K562 (cell line): ENCODE data around the gene APBA2.

Experiments used
- EP300 ChIP-seq: IDR thresholded peaks from 2 replicates; pipeline ENCODE4 v1.6.1; 2012; ENCODE audit warnings: low read length, improper control_type of control experiment
- ETS2 ChIP-seq: IDR thresholded peaks from 2 replicates; pipeline ENCODE4 v1.6.1; 2016; ENCODE audit warnings: borderline replicate concordance, missing genetic modification characterization, mild to moderate bottlenecking, moderate library complexity, missing compliant biosample characterization; ENCODE audit not compliant: poor library complexity, severe bottlenecking
- GABPB1 ChIP-seq: sonication (generic); formaldehyde crosslinking; IDR thresholded peaks from 2 replicates; pipeline ENCODE4 v1.8.0; 2022; ENCODE audit warnings: mild to moderate bottlenecking, missing genetic modification reagents
- HMG20A ChIP-seq: fragments of 450-650 bp; formaldehyde crosslinking; conservative IDR thresholded peaks from 2 replicates; pipeline ENCODE4 v1.4.0; 2020; ENCODE audit warnings: mild to moderate bottlenecking, mixed read lengths
- MAFF ChIP-seq: IDR thresholded peaks from 2 replicates; pipeline ENCODE4 v1.6.1; 2012; ENCODE audit warnings: low read length, improper control_type of control experiment
- MAX ChIP-seq: sonication (generic); formaldehyde crosslinking; IDR thresholded peaks from 2 replicates; pipeline ENCODE4 v1.9.0; 2022; ENCODE audit warnings: mild to moderate bottlenecking, missing genetic modification reagents
- NONO ChIP-seq, 2 experiments: fragments of 200-400 bp in 1 of 2; fragments of 450-650 bp in 1 of 2; formaldehyde crosslinking in 1 of 2; IDR thresholded peaks; 2 replicates each; pipeline ENCODE4 v1.6.1; 2017; ENCODE audit warnings: low read depth in 2 of 2, mild to moderate bottlenecking in 2 of 2, moderate library complexity in 2 of 2, low read length in 1 of 2
- POLR2A ChIP-seq: fragments of 450-650 bp; conservative IDR thresholded peaks from 2 replicates; pipeline ENCODE4 v1.6.1; 2016
- POLR2AphosphoS5 ChIP-seq: IDR thresholded peaks from 2 replicates; pipeline ENCODE4 v1.6.1; 2011; ENCODE audit warnings: mild to moderate bottlenecking, low read depth, low read length, moderate library complexity; ENCODE audit not compliant: control insufficient read depth, insufficient read depth
- ZBTB49 ChIP-seq: sonication (generic); formaldehyde crosslinking; IDR thresholded peaks from 2 replicates; pipeline ENCODE4 v1.8.0; 2022; ENCODE audit warnings: missing genetic modification reagents, mild to moderate bottlenecking, borderline replicate concordance
- ZZZ3 ChIP-seq: fragments of 450-650 bp; IDR thresholded peaks from 2 replicates; pipeline ENCODE4 v1.6.1; 2016; ENCODE audit warnings: antibody characterized with exemption, mild to moderate bottlenecking, moderate library complexity
- TF ChIP-seq, protein P1 (sequence below), 3 experiments: IDR thresholded peaks in 2 of 3; conservative IDR thresholded peaks in 1 of 3; 2 replicates each; pipeline ENCODE4 v1.5.1; 2011 to 2012; ENCODE audit warnings: low read length in 3 of 3, mild to moderate bottlenecking in 3 of 3, control low read depth in 2 of 3, improper control_type of control experiment in 1 of 3, inconsistent platforms in 1 of 3, low read depth in 1 of 3, mixed read lengths in 1 of 3, moderate library complexity in 1 of 3; ENCODE audit not compliant: insufficient read depth in 2 of 3

DNA sequence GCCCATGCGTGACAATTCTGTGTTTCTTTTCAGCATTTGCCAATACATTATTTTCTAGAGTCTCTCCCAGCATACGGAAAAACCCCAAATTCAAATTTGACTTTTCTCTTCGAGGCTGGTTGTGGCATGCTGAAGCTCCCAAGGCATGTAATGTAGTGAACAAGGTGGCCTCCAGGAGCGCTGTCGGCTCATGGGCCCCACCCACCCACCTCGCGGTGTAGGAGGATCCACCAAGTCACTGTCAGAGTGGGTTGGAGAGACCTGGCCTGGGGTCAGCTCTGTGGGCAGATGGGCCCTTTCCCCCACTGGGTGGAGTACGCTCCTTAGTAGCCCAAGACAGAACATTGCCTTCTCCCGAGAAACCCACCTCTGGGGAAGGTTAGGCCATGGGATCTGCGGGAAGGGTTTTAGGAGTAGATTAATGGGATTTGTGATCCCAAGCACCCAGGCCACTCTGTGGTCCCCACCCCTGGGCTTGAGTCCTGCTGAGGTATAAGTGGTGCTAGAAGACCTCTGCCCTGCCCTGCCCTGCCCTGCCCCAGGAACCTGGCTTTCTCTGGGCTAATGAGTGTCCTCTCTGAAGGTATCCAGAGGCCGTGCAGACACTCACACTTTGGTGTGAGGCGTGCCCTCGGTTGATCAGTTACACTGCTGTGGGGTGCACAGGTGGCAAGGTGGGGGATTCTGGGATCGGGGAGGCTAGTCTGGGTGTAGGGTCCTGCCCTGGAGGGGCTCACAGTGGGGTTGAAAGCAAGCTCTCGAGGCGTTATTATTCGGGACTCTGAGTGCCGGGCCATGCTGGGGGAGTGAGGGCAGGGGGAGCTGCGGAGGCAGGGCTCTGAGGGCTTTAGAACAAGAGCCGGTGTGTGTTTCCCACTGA, 97.9 kb downstream of the APBA2 start:
- TF ChIP-seq HMG20A (CRISPR knock-in tag) (no peak), ETS2 (tag) (no peak), GABPB1 (CRISPR knock-in tag) (no peak), ZBTB49 (CRISPR knock-in tag) (no peak), ZZZ3 (no peak), EP300 (no peak), NONO (IDR thresholded peaks at IDR 0.05; ENCODE audit: low read depth in 2 of 2, low read length in 1 of 2) (no peak), POLR2A (no peak), MAFF (no peak), MAX (CRISPR knock-in tag) (no peak), POLR2AphosphoS5 (no peak)
- TF ChIP-seq, protein P1, sequence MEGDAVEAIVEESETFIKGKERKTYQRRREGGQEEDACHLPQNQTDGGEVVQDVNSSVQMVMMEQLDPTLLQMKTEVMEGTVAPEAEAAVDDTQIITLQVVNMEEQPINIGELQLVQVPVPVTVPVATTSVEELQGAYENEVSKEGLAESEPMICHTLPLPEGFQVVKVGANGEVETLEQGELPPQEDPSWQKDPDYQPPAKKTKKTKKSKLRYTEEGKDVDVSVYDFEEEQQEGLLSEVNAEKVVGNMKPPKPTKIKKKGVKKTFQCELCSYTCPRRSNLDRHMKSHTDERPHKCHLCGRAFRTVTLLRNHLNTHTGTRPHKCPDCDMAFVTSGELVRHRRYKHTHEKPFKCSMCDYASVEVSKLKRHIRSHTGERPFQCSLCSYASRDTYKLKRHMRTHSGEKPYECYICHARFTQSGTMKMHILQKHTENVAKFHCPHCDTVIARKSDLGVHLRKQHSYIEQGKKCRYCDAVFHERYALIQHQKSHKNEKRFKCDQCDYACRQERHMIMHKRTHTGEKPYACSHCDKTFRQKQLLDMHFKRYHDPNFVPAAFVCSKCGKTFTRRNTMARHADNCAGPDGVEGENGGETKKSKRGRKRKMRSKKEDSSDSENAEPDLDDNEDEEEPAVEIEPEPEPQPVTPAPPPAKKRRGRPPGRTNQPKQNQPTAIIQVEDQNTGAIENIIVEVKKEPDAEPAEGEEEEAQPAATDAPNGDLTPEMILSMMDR (IDR thresholded peaks at IDR 0.05 in 2 of 3, conservative IDR thresholded peaks at IDR 0.05 in 1 of 3; ENCODE audit: insufficient read depth in 2 of 3, low read depth in 1 of 3, low read length in 3 of 3) = peak; percentile 63 to 75 (median 71)
